Skeletal muscle satellite cell (primary cell): Measurements from ENCODE around the gene DYSF.

Source experiments
- H3K27me3 ChIP-seq: 2 replicates; pipeline ENCODE4 v1.7.0; 2013; ENCODE audit warnings: low read length; ENCODE audit not compliant: control insufficient read depth, insufficient read depth
- H3K36me3 ChIP-seq: 2 replicates; pipeline ENCODE4 v1.7.0; 2013; ENCODE audit warnings: mild to moderate bottlenecking, control low read depth, low read length; ENCODE audit not compliant: insufficient read depth
- H3K4me1 ChIP-seq: 2 replicates; pipeline ENCODE4 v1.7.0; 2013; ENCODE audit warnings: low read length; ENCODE audit not compliant: control insufficient read depth, insufficient read depth
- H3K4me2 ChIP-seq: 2 replicates; pipeline ENCODE4 v1.7.0; 2013; ENCODE audit warnings: mild to moderate bottlenecking, low read length
- H3K4me3 ChIP-seq: 2 replicates; pipeline ENCODE4 v1.7.0; 2013; ENCODE audit warnings: low read length
- H3K9ac ChIP-seq: 2 replicates; pipeline ENCODE4 v1.7.0; 2013; ENCODE audit warnings: mild to moderate bottlenecking, low read depth, low read length, moderate library complexity
- H3K9me3 ChIP-seq: replicated peaks from 2 replicates; pipeline ENCODE4 v1.7.0; 2013; ENCODE audit warnings: mild to moderate bottlenecking, control low read depth, low read length

Gene DYSF

GRCh38 chr2:71506222-71507153 lies 53.1 kb downstream of the DYSF start:
- Histone ChIP-seq H3K27me3 (no peaks in the 10 kb centered on the region), H3K4me3 (no peak overlapping the region), H3K4me2 (no peak overlapping the region), H3K9me3 (no peaks in the 10 kb centered on the region), H3K4me1 (no peaks in the 10 kb centered on the region), H3K36me3 (no peaks in the 10 kb centered on the region), H3K9ac (no peak overlapping the region)

- H3K4me2 ChIP-seq, result no peak overlapping the region
- no peaks in the 10 kb centered on the region for H3K9me3 ChIP-seq
- no peaks in the 10 kb centered on the region for H3K36me3 ChIP-seq
- H3K27me3 ChIP-seq, result no peaks in the 10 kb centered on the region
- no peaks in the 10 kb centered on the region for H3K4me1 ChIP-seq
- H3K9ac ChIP-seq, result no peak overlapping the region
- H3K4me3 ChIP-seq, result no peak overlapping the region
These were observed 54.1 kb downstream of the DYSF start for GRCh38 chr2:71507476-71507875.

DNA sequence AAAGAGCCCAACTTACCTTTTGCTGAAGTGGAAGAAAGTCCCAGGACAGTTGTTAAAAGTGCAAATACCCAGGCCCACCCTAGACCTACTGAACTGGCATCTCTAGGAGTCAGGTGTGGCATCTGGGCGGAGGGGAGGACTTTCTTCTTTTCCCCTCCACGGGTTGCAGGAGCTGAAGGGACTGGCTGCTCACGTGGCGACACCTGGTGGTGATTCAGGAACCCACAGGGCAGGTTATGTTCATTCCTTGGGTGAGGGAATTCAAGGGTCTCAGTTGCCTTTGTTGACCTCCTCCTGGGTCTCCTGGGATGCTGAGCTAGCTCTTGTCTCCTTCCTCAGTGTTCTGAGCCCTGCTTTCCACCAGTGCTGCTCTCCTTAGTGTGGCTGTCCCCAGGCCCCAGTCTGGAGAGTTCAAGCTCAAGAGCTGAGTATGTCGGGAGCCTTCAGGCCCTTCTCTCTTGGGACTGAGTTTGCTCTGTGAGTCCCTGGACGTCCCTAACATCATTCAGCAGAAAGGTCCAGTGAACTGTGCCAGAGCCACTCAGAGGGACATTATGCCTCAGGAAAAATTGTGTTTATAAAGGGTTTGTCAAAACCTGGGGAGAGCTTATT lies 56.9 kb downstream of the DYSF start:
- H3K9ac ChIP-seq, result no peak overlapping the region
- no peaks in the 10 kb centered on the region for H3K27me3 ChIP-seq
- H3K4me3 ChIP-seq, result no peak overlapping the region
- no peak overlapping the region for H3K4me2 ChIP-seq
- no peaks in the 10 kb centered on the region for H3K4me1 ChIP-seq
- H3K36me3 ChIP-seq, result no peaks in the 10 kb centered on the region
- no peaks in the 10 kb centered on the region for H3K9me3 ChIP-seq

GRCh38 chr2:71510938-71511337 lies 57.6 kb downstream of the DYSF start:
- Histone ChIP-seq H3K9ac (no peak overlapping the region), H3K9me3 (no peaks in the 10 kb centered on the region), H3K4me3 (no peak overlapping the region), H3K36me3 (no peaks in the 10 kb centered on the region), H3K27me3 (no peaks in the 10 kb centered on the region), H3K4me1 (no peaks in the 10 kb centered on the region), H3K4me2 (no peak overlapping the region)

GRCh38 chr2:71511776-71512175 lies 58.4 kb downstream of the DYSF start:
- no peak overlapping the region for H3K9ac ChIP-seq
- no peak overlapping the region for H3K4me2 ChIP-seq
- no peaks in the 10 kb centered on the region for H3K27me3 ChIP-seq
- no peaks in the 10 kb centered on the region for H3K36me3 ChIP-seq
- no peaks in the 10 kb centered on the region for H3K4me1 ChIP-seq
- H3K4me3 ChIP-seq, result no peak overlapping the region
- no peaks in the 10 kb centered on the region for H3K9me3 ChIP-seq

DNA sequence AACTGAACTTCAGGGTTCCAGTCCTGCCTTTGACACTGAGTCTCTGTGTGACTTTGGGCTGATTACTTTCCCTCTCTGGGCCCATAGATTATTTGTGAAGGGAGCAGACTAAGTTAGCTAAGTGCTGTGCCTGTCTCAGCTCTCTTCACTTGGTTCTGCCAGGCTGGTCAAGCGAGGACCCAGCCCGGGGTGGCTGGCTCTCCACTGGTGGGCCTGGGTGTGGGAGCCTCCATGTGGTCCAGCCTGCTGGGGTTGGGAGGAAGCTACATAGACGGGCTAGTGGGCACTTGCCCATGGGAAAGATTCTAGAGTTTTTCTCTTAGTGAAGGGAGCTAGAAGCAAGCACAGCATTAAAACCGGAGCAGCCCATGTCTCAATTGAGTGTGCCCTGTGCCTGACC lies 59.0 kb downstream of the DYSF start:
- H3K9me3 ChIP-seq, result no peaks in the 10 kb centered on the region
- H3K4me3 ChIP-seq, result no peak overlapping the region
- no peaks in the 10 kb centered on the region for H3K36me3 ChIP-seq
- H3K4me1 ChIP-seq, result no peaks in the 10 kb centered on the region
- H3K27me3 ChIP-seq, result no peaks in the 10 kb centered on the region
- H3K9ac ChIP-seq, result no peak overlapping the region
- no peak overlapping the region for H3K4me2 ChIP-seq

DNA sequence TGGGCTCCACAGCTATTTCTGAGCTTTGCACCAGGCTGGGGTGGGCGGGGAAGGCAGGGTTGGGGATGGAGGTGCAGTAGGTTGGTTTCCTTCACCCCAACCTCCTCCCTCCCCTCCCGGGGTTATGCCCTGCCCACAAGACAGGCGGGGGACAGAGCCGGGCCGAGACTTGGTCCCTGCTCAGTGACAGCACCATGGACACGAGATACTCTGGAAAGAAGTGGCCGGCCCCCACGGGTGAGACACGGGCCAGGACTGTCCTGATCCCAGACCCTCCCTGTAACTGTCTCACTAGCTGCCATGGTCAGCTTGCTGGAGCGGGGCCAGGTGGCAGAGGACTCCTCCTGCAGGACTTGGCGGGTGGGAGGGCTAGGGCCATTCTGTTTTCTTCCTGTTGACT lies 59.7 kb downstream of the DYSF start:
- Histone ChIP-seq H3K4me1 (no peaks in the 10 kb centered on the region), H3K36me3 (no peaks in the 10 kb centered on the region), H3K27me3 (no peaks in the 10 kb centered on the region), H3K9ac (no peak overlapping the region), H3K4me2 (no peak overlapping the region), H3K9me3 (no peaks in the 10 kb centered on the region), H3K4me3 (no peak overlapping the region)

DNA sequence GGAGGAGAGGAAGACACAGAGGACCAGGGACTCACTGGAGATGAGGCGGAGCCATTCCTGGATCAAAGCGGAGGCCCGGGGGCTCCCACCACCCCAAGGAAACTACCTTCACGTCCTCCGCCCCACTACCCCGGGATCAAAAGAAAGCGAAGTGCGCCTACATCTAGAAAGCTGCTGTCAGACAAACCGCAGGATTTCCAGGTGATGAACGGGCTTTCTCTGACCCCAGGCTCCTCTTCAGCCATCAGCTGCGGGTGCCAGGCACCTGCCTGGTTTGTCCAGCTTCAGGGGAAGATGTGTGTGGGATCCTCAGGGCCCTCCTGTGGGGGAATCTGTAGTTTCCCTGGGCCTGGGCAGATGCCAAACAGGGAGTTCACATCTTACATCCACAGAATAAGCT lies 60.4 kb downstream of the DYSF start:
- Histone ChIP-seq H3K36me3 (no peaks in the 10 kb centered on the region), H3K9me3 (no peaks in the 10 kb centered on the region), H3K4me2 (no peak overlapping the region), H3K9ac (no peak overlapping the region), H3K4me3 (no peak overlapping the region), H3K4me1 (no peaks in the 10 kb centered on the region), H3K27me3 (no peaks in the 10 kb centered on the region)

GRCh38 chr2:71516253-71516888 lies 63.0 kb downstream of the DYSF start:
- H3K9ac ChIP-seq, result no peak overlapping the region
- no peak overlapping the region for H3K4me3 ChIP-seq
- peaks cover 2% of the 10 kb centered on the region for H3K27me3 ChIP-seq
- no peaks in the 10 kb centered on the region for H3K9me3 ChIP-seq
- no peaks in the 10 kb centered on the region for H3K36me3 ChIP-seq
- no peaks in the 10 kb centered on the region for H3K4me1 ChIP-seq
- H3K4me2 ChIP-seq, result no peak overlapping the region

DNA sequence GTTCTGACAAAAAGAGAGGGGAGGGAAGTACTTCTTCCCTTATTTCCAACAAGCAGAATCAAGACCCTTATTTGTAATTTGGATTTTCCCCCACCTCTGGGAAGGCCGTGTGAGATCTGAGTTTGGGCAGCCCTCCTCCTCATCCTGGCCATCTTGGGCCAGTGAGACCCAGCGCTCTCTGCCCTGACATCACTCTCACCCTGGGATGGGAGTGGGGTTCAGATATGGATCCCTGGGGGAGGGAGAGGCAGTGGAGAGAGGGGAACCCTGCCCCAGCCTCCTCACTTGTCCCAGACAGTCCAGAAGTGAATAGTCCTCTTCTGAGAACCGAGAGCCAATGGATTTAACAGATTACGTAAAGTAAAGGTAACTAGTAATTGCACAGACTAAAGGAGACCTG lies 64.5 kb downstream of the DYSF start:
- H3K4me1 ChIP-seq, result no peaks in the 10 kb centered on the region
- H3K4me3 ChIP-seq, result no peak overlapping the region
- H3K4me2 ChIP-seq, result no peak overlapping the region
- no peaks in the 10 kb centered on the region for H3K9me3 ChIP-seq
- H3K36me3 ChIP-seq, result no peaks in the 10 kb centered on the region
- peaks cover 7% of the 10 kb centered on the region for H3K27me3 ChIP-seq
- H3K9ac ChIP-seq, result no peak overlapping the region

DNA sequence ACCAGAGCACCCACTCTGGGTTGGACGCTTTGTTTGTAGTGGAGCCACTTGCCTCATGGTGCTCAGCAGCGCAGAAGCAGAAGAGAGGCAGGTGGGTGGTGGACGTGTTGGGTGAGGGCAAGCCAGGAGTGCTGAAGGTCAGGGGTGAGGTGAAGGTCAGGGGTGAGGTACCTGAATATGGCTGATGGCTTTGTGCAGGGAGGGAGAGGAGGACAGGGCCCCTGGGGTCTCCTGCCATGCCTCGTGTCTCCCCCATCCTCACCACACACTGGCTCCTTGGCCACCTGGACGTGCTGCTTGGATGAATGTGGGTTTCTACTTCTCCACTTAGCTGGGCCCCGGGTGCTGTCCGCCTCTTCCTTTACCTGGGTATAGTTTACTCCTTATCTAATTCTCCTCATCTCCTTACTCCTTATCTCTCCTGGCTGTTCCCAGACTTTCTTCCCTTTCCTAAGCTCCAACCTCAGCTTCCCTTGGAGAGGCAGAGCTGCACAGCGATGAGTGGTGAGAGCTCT lies 68.1 kb downstream of the DYSF start:
- H3K27me3 ChIP-seq, result peaks cover 7% of the 10 kb centered on the region
- H3K9ac ChIP-seq, result no peak overlapping the region
- no peak overlapping the region for H3K4me2 ChIP-seq
- no peaks in the 10 kb centered on the region for H3K4me1 ChIP-seq
- no peaks in the 10 kb centered on the region for H3K9me3 ChIP-seq
- no peak overlapping the region for H3K4me3 ChIP-seq
- H3K36me3 ChIP-seq, result no peaks in the 10 kb centered on the region
